Heart right ventricle (tissue), 16 donors: ENCODE measurements around the gene NHS. TPM values are rescaled to one million over a fixed set of nuclear protein-coding genes. Genes with fewer than 3 reads are reported as not detected.

Experiments
- ATAC-seq, 8 donors: fragments of 200-7000 bp; cut with Tn5 transposase; one replicate each; pipeline ENCODE4 v1.9.1; 2020; ENCODE audit warnings: mild to moderate bottlenecking in 8 of 8, moderate library complexity in 8 of 8, moderate number of reproducible peaks in 1 of 8
- DNase-seq, 2 donors: peaks; one replicate each; pipeline ENCODE4 v3.0.0-alpha.2; 2020
- H3K27ac ChIP-seq, 10 donors: fragments of 200-600 bp; sonication (generic) in 2 of 10; one replicate each; pipeline versions ENCODE4 v1.5.0 to v1.8.0; 2020 to 2022; ENCODE audit warnings: mild to moderate bottlenecking in 3 of 10
- H3K27me3 ChIP-seq, 7 donors: fragments of 200-600 bp; one replicate each; pipeline ENCODE4 v1.8.0; 2021 to 2022; ENCODE audit warnings: mild to moderate bottlenecking in 2 of 7
- H3K36me3 ChIP-seq, 9 donors: fragments of 200-600 bp; sonication (generic) in 1 of 9; one replicate each; pipeline versions ENCODE4 v1.5.0 to v1.8.0; 2020 to 2022; ENCODE audit warnings: mild to moderate bottlenecking in 2 of 9
- H3K4me1 ChIP-seq, 9 donors: fragments of 200-600 bp; sonication (generic) in 1 of 9; one replicate each; pipeline versions ENCODE4 v1.5.0 to v1.8.0; 2020 to 2022; ENCODE audit warnings: mild to moderate bottlenecking in 4 of 9
- H3K4me3 ChIP-seq, 10 donors: fragments of 200-600 bp; sonication (generic) in 2 of 10; one replicate each; pipeline versions ENCODE4 v1.5.0 to v1.8.0; 2020 to 2022; ENCODE audit warnings: mild to moderate bottlenecking in 7 of 10, moderate library complexity in 2 of 10
- H3K9me3 ChIP-seq, 11 donors: fragments of 200-600 bp in 10 of 11; sonication (generic) in 2 of 11; one replicate each; pipeline versions ENCODE4 v1.5.0 to v1.8.0; 2013 to 2022; ENCODE audit warnings: mild to moderate bottlenecking in 2 of 11, control low read depth in 1 of 11, moderate library complexity in 1 of 11
- CTCF ChIP-seq, 9 donors: fragments of 200-600 bp; sonication (generic) in 2 of 9; IDR thresholded peaks; one replicate each; pipeline versions ENCODE4 v1.5.0 to v1.8.0; 2021 to 2022; ENCODE audit warnings: antibody characterized with exemption in 9 of 9, mild to moderate bottlenecking in 5 of 9, moderate library complexity in 1 of 9
- WGBS, 2 donors: extraction: QIAGEN DNeasy Blood & Tissue Kit; methylation state at CpG; one replicate each; pipeline ENCODE4 v1.1.7; 2013; ENCODE audit warnings: inconsistent platforms in 1 of 2; 5-methylcytosine and 5-hydroxymethylcytosine counted together
- intact Hi-C, 10 donors: fragments of 100-400 bp; cut with DNase I; formaldehyde crosslinking; loops; one replicate each; pipeline versions ENCODE4 v1.11.1 to v1.14.2; 2022
- polyA plus RNA-seq, 2 donors: library from polyadenylated mRNA; stranded (reverse); fragments of 200-250 nt; gene quantifications; one replicate each; pipeline ENCODE4 v1.2.3, GENCODE V29; 2013
- total RNA-seq, 10 donors: library from RNA; stranded (reverse); fragmentation: NEBNext Ultra II Directional in 3 of 10; extraction: Animal tissue kit (Norgen Biotek cat#: 25700) in 3 of 10; gene quantifications; one replicate each; pipeline versions ENCODE4 v1.2.1 to v1.2.4, GENCODE V29; 2021 to 2023
- donor health status: Arrhythmogenic right ventricular cardiomyopathy.
- donor health status: ischemic (EF 13 %, LVEDD 7.1; RV severe dilation, severe dysfunction).
- donor health status: healthy with polysubstance abuse.
- donor health status: DM: no; HTN: yes; CAD: no.
- donor health status: DM: no; HTN: no; CAD: no.
- donor health status: ischemic (EF 25% LVEDD 6.9; RV normal size, moderate dysfunction).
- donor health status: ischemic (EF 25% LVEDD 5.7; RV mildly dilated, moderate dysfunction).
- donor health status: healthy.
- donor health status: DM: yes; HTN: yes; CAD: no.
- donor health status: Ischemic cardiomyopathy.
- donor health status: ischemic (EF 35%, LVEDD 5.7; RV mildly dilated, moderate dysfunction).
- donor health status: nonischemic (EF 11% LVEDD 7.7; RV severe dilation, severe dysfunction).
- donor health status: DM: yes; HTN: yes; CAD: no.
- donor health status: PGD.
- donor health status: ischemic (EF 29% LVEDD 5.4; RV normal size, mild dysfunction).
- donor health status: nonischemic (EF 23%, LVEDD 6.1; RV moderate dilation, normal function).

The NHS gene
- total and polyA plus RNA-seq, 12 donors = 0.20 to 2.7 (median 1.2) TPM

DNA sequence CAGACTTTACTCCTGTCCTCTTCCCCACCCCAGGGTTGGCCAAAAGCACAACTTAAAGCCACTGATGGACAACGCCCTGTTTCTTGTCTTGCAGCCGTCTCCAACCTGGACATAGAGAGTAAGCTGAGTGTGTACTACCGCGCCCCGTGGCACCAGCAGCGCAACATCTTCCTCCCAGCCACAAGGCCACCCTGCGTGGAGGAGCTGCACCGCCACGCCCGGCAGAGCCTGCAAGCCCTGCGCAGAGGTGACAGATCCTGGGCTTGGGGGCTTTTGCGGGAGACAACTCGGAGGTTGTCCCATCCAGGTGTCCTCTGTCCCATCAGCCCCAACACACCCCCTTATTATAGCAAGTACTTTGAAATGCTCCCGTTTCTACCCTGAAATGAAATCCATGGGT, 312.6 kb downstream of the NHS start:
- H3K27ac ChIP-seq = no peak overlapping the region
- no peaks in the 10 kb centered on the region for H3K9me3 ChIP-seq
- peaks cover 0 to 8% (median 0%) of the 10 kb centered on the region in 7 donors for H3K27me3 ChIP-seq
- 94 to 98% methylated on average over 14 of the region's 14 CpGs for WGBS, 2 donors
- no peak for TF ChIP-seq CTCF (IDR thresholded peaks at IDR 0.05)
- intact Hi-C loops = loop anchor here in 8 of 10 donors (2.0 to 10.0 kb wide), 7 partner anchors 93 to 445 kb away; partner anchors contain the start of gene NHS (in 1 of the 8)
- no peak overlapping the region for H3K4me3 ChIP-seq
- DNase-seq (no peak), ATAC-seq (no peak)
- peaks cover 0 to 4% (median 0%) of the 10 kb centered on the region in 9 donors for H3K4me1 ChIP-seq
- no peaks in the 10 kb centered on the region for H3K36me3 ChIP-seq

- Histone ChIP-seq H3K4me1 (peaks cover 0 to 4% (median 0%) of the 10 kb centered on the region in 9 donors), H3K27me3 (peaks cover 0 to 10% (median 0%) of the 10 kb centered on the region in 7 donors), H3K9me3 (no peaks in the 10 kb centered on the region), H3K4me3 (no peak overlapping the region), H3K36me3 (no peaks in the 10 kb centered on the region), H3K27ac (no peak overlapping the region)
- DNase-seq = peak in 1 of 2 donors; percentile 48
- 40 to 45% methylated on average over 4 of the region's 4 CpGs for WGBS, 2 donors
- intact Hi-C loops = loop anchor here (2.0 to 10.0 kb wide), 11 partner anchors 95 to 453 kb away; partner anchors contain the start of gene NHS (in 2 of the 10)
- TF ChIP-seq CTCF (IDR thresholded peaks at IDR 0.05) = peak; percentile 37 to 76 (median 67)
- ATAC-seq = peak; percentile 52 to 91 (median 74)
Observed at GRCh38 chrX:17689971-17690409, 315.0 kb downstream of the NHS start.

- ATAC-seq = no peak
- H3K4me3 ChIP-seq = no peak overlapping the region
- intact Hi-C loops = loop anchor here in 6 of 10 donors (5.0 to 10.0 kb wide), 4 partner anchors 101 to 438 kb away; partner anchors contain the start of gene NHS (in 1 of the 6)
- no peak for TF ChIP-seq CTCF (IDR thresholded peaks at IDR 0.05)
- no peaks in the 10 kb centered on the region for H3K36me3 ChIP-seq
- H3K27ac ChIP-seq = no peak overlapping the region
- peaks cover 0 to 4% (median 0%) of the 10 kb centered on the region in 9 donors for H3K4me1 ChIP-seq
- H3K27me3 ChIP-seq = peaks cover 0 to 16% (median 0%) of the 10 kb centered on the region in 7 donors
- peak in 1 of 2 donors; percentile 3 for DNase-seq
- WGBS, 2 donors = 81 to 82% methylated on average over 5 of the region's 5 CpGs
- H3K9me3 ChIP-seq = no peaks in the 10 kb centered on the region
Observed at GRCh38 chrX:17692709-17693346, 317.8 kb downstream of the NHS start.

DNA sequence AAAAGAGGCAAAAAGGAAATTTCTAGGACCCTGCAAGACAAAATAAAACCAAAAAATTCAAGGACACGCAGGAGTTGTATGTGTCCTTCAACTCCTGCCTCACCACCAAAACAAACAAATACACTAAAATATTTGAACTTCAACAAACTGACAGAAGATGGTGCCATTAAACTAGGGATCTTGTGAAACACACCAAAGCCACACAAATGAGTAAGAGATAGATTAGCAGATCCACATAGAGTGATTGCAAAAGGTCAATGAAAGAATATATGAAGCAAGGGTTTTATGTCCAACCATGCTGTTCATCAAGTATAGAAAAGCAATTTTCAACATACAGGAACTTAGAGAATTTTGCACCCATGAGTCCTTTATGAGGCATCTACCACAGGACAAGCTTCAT, 322.2 kb downstream of the NHS start:
- Histone ChIP-seq H3K27ac (no peak overlapping the region), H3K4me3 (no peak overlapping the region), H3K4me1 (no peaks in the 10 kb centered on the region), H3K36me3 (no peaks in the 10 kb centered on the region), H3K9me3 (no peaks in the 10 kb centered on the region), H3K27me3 (peaks cover 0 to 21% (median 0%) of the 10 kb centered on the region in 7 donors)
- intact Hi-C loops = loop anchor here in 3 of 10 donors (10.0 kb wide), 2 partner anchors 162 to 442 kb away; no protein-coding TSS in a partner anchor
- ATAC-seq (no peak), DNase-seq (no peak)
- 78 to 87% methylated on average over 1 of the region's 1 CpG for WGBS, 2 donors
- TF ChIP-seq CTCF (IDR thresholded peaks at IDR 0.05) = peak in 1 of 9 donors; percentile 19
